Measurements from ENCODE around the gene HSP90AB1. TPM values are rescaled to one million over a fixed set of nuclear protein-coding genes. Genes with fewer than 3 reads are reported as not detected.

The HSP90AB1 gene
- total RNA-seq, 1 experiment from 2014 or later, result 1,358 TPM

GRCh38 chr6:44301782-44302564 is 55.1 kb downstream of the HSP90AB1 start:
- no peak overlapping the region for H3K4me3 ChIP-seq
- DNase-seq, result no peak
- H3K4me1 ChIP-seq, result no peaks in the 10 kb centered on the region
- no peak overlapping the region for H3K27ac ChIP-seq
- H3K9me3 ChIP-seq (replicated peaks), result no peaks in the 10 kb centered on the region
- no peaks in the 10 kb centered on the region for H3K27me3 ChIP-seq
- peaks cover 51% of the 10 kb centered on the region for H3K36me3 ChIP-seq

- Histone ChIP-seq H3K27ac (no peak overlapping the region), H3K36me3 (peaks cover 51% of the 10 kb centered on the region), H3K4me3 (no peak overlapping the region), H3K9me3 (replicated peaks) (no peaks in the 10 kb centered on the region), H3K27me3 (no peaks in the 10 kb centered on the region), H3K4me1 (no peaks in the 10 kb centered on the region)
- DNase-seq, result no peak
Measured at GRCh38 chr6:44302856-44303255, 56.0 kb downstream of the HSP90AB1 start.

Other genes with a start within 250 kb of the HSP90AB1 start
- gene MRPL14, start 119.6 kb upstream of the HSP90AB1 start, total RNA-seq (2014; rRNA removed; shearing (Covaris generic)), result 58.8 and 73.0 TPM in 2 replicates
- 11.5 TPM in 2 replicates for gene TMEM63B, start 119.5 kb upstream of the HSP90AB1 start, total RNA-seq (2014; rRNA removed; shearing (Covaris generic))
- 0.20 and 0.97 TPM in 2 replicates for gene CAPN11, start 88.3 kb upstream of the HSP90AB1 start, total RNA-seq (2014; rRNA removed; shearing (Covaris generic))
- gene MYMX, start 30.2 kb upstream of the HSP90AB1 start, total RNA-seq (2014; rRNA removed; shearing (Covaris generic)), result 106 and 116 TPM in 2 replicates
- gene SLC29A1, start 23.5 kb upstream of the HSP90AB1 start, total RNA-seq (2014; rRNA removed; shearing (Covaris generic)), result 102 and 109 TPM in 2 replicates
- gene SLC35B2, start 10.4 kb downstream of the HSP90AB1 start, total RNA-seq (2014; rRNA removed; shearing (Covaris generic)), result 27.8 and 28.5 TPM in 2 replicates
- 7.8 and 9.6 TPM in 2 replicates for gene NFKBIE, start 18.4 kb downstream of the HSP90AB1 start, total RNA-seq (2014; rRNA removed; shearing (Covaris generic))
- 1.2 and 1.5 TPM in 2 replicates for gene TMEM151B, start 23.3 kb downstream of the HSP90AB1 start, total RNA-seq (2014; rRNA removed; shearing (Covaris generic))
- 16.3 and 19.3 TPM in 2 replicates for gene AARS2, start 66.2 kb downstream of the HSP90AB1 start, total RNA-seq (2014; rRNA removed; shearing (Covaris generic))
- gene SPATS1, start 95.5 kb downstream of the HSP90AB1 start, total RNA-seq (2014; rRNA removed; shearing (Covaris generic)), result not detected in 2 replicates
- 42.3 and 45.2 TPM in 2 replicates for gene CDC5L, start 140.6 kb downstream of the HSP90AB1 start, total RNA-seq (2014; rRNA removed; shearing (Covaris generic))

All from SJCRH30 (cell line).